HG03159 (cell line): ENCODE data around the gene MSH4.
A peak's percentile ranks its signal among the peaks of the same experiment; 100 is the strongest.
"Not testable (repeated sequence)": the region's sequence is repeated elsewhere in the genome, so short reads cannot be mapped to it uniquely, and the experiment has no call there.

Experiments used
- ATAC-seq: cut with Tn5 transposase; IDR thresholded peaks from one replicate; pipeline ENCODE4 v1.9.1; 2021; ENCODE audit warnings: mild to moderate bottlenecking, moderate library complexity; ENCODE audit not compliant: unreplicated experiment

Gene MSH4

GRCh38 chr1:75795703-75796193, 934 bp upstream of the MSH4 start:
- ATAC-seq, result no peak

DNA sequence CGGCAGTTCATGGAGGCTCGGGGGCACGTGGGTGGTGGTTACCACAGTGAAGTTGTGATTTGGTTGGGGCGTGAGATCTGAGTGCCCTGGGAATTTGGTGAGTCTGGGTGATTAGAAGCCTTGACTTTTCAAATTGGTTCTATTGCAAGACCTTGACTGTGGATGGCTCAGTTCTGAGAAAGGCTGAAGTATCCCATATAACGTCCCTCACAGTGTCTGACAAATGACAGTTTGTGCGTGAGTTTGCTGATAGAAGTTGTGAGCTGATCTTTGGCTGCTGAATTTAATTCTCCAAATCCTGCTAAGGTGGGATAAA, 549 bp downstream of the MSH4 start:
- no peak for ATAC-seq

GRCh38 chr1:75797606-75798216, 1.0 kb downstream of the MSH4 start:
- no peak for ATAC-seq

DNA sequence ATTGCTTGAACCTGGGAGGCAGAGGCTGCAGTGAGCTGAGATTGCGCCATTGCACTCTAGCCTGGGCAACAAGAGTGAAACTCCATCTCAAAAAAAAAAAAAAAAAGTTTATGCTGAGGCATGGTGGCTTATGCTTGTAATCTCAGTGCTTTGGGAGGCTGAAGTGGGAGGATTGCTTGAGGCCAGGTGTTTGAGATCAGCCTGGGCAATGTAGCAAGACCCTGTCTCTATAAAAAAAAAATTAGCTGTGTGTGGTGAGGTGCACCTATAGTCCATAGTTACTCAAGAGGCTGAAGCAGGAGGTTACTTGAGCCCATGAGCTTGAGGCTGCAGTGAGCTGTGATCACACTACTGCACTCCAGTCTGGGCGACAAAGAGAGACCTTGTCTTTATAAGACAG, 4.8 kb downstream of the MSH4 start:
- ATAC-seq, result not testable (repeated sequence)

DNA sequence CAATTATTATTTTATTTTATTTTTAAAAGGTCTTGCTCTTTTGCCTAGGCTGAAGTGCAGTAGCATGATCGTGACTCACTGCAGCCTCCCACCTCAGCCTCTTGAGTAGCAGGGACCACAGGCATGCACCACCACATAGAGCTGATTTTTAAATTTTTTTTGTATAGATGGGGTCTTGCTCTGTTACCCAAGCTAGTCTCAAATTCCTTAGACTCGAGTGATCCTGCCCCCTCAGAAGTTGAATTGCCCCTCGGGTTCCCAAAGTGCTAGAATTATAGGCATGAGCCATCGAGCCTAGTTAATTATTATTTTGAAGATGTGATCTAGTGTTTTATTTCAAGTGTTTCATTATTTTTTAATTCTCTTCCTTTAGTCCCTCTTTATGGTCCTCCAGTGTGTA, 12.2 kb downstream of the MSH4 start:
- ATAC-seq, result no peak

GRCh38 chr1:75810113-75810512, 13.4 kb downstream of the MSH4 start:
- ATAC-seq, result not testable (repeated sequence)

GRCh38 chr1:75811211-75811981, 14.7 kb downstream of the MSH4 start:
- ATAC-seq, result no peak

DNA sequence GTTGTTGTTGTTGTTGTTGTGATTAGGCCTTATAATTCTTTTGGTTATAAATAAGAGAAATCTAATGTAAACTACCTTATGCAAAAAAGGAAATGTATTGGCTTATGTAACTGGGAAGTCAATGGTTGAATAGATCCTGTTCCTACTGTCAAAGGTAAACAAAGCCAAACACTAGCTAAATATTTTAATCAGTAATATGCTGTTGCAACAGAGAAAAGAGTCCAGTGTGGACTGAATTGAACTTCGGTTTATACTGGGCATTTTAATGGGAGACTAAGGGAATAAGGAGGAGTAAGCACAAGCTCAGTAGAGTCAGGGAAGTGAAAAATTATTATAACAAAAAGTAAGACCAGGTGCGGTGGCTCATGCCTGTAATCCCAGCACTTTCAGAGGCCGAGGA, 15.4 kb downstream of the MSH4 start:
- ATAC-seq, result no peak

DNA sequence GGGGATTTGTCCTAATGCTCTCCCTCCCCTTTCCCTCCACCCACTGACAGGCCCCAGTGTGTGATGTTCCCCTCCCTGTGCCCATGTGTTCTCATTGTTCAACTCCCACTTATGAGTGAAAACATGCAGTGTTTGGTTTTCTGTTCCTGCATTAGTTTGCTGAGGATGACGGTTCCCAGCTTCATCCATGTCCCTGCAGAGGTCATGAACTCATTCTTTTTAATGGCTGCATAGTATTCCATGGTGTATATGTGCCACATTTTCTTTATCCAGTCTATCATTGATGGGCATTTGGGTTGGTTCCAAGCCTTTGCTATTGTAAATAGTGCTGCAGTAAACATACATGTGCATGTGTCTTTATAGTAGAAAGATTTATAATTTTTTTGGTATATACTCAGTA, 26.9 kb downstream of the MSH4 start:
- not testable (repeated sequence) for ATAC-seq

GRCh38 chr1:75836528-75837100, 39.9 kb downstream of the MSH4 start:
- ATAC-seq, result no peak

GRCh38 chr1:75838079-75838478, 41.4 kb downstream of the MSH4 start:
- ATAC-seq, result no peak

DNA sequence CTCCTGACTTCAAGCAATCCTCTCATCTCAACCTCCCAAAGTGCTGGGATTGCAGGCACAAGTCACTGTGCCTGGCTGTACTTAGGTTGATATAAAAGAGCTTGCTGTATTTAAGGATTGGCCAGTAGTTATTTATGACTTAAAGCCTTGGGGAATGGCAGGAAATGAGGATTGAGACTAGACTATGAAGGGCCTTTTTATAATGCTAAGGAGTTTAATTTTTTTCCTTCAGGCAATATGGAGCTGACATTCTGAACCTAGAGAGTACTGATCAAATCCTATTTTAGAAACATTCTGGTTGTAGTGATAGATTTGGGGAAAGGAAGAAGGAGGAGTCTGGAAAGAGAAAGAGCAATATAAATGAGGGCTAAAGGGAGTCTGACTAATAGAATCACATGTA, 44.7 kb downstream of the MSH4 start:
- ATAC-seq, result no peak

DNA sequence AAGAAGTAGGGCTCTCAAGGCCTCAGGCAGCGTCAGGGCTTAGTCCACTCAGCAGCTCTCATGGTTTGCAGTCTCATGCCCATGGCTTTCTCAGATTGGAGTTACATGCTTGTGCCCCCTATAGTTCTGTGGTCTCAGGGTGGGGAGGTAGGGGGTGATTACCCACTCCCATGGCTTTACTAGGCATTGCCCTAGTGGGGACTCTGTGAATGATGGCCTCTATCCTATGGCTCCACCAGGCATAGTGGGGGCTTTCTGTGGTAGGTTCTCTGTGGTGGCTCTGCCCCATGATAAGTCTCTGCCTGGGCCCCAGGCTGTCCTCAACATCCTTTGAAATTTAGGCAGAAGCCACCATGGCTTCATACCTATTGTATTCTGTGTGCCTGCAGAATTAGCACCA, 48.9 kb downstream of the MSH4 start:
- ATAC-seq, result no peak

GRCh38 chr1:75855010-75855409, 58.3 kb downstream of the MSH4 start:
- no peak for ATAC-seq

- no peak for ATAC-seq
These were observed 59.1 kb downstream of the MSH4 start for GRCh38 chr1:75855734-75856133.

GRCh38 chr1:75861831-75862230, 65.1 kb downstream of the MSH4 start:
- no peak for ATAC-seq

GRCh38 chr1:75870951-75871350, 74.3 kb downstream of the MSH4 start:
- ATAC-seq, result no peak

GRCh38 chr1:75879985-75880384, 83.3 kb downstream of the MSH4 start:
- ATAC-seq, result no peak

DNA sequence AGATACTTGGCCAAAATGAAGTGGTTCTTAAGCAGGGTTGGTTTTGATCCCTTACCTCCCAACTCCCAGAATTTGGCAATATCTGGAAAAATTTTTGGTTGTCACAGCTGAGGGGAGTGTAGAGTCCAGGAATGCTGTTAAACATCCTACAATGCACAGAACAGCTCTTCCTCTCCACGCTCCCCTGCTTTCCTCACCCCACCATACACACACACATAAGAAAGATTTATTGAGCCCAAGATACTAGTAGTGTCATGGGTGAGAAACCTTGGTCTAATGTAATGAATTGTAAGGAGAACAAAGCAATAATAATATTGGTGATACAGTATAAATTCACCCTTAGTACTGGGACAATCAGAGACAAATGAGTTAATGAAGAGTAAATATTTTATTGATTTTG, 87.8 kb downstream of the MSH4 start:
- ATAC-seq, result no peak

DNA sequence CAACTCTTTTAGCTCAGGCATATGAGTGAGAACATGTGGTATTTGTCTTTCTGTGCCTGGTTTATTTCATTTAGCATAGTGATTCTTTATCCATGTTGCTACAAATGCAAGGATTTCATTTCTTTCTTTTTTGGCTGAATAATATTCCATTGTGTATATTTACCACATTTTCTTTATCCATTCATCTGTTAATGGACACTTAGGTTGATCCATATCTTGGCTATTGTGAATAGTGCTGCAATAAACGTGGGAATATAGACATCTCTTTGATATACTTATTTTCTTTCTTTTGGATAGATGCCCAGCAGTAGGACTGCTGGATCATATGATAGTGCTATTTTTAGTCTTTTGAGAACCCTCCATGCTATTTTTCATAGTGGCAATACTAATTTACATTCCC, 104.7 kb downstream of the MSH4 start:
- ATAC-seq, result no peak

- ATAC-seq, result peak; percentile 79
These were observed 112.1 kb downstream of the MSH4 start for GRCh38 chr1:75908717-75909152.

- ATAC-seq, result no peak
These were observed 120.2 kb downstream of the MSH4 start for GRCh38 chr1:75916834-75917233.
